Measurements from ENCODE around the gene DOCK11. TPM values are rescaled to one million over a fixed set of nuclear protein-coding genes. Genes with fewer than 3 reads are reported as not detected.
"Not testable (repeated sequence)": the region's sequence is repeated elsewhere in the genome, so short reads cannot be mapped to it uniquely, and the experiment has no call there.

The DOCK11 gene
- total and polyA plus RNA-seq, 3 experiments from 2014 or later, result 37.8 to 50.1 (median 49.4) TPM

GRCh38 chrX:118582926-118583325 lies 87.3 kb downstream of the DOCK11 start:
- POLR2A ChIA-PET; CTCF ChIA-PET; H3K9me3 ChIP-seq (ENCODE audit: low read length); H3K27ac ChIP-seq (ENCODE audit: low read depth, low read length); H3K4me3 ChIP-seq (ENCODE audit: low read length); H3K27me3 ChIP-seq (ENCODE audit: insufficient read depth, low read length, poor library complexity, severe bottlenecking); H3K4me3 Mint-ChIP-seq; DNase-seq; H3K4me1 ChIP-seq (ENCODE audit: insufficient read depth, low read length); H3K9me3 Mint-ChIP-seq; H3K27me3 Mint-ChIP-seq; H3K4me1 Mint-ChIP-seq; H3K27ac Mint-ChIP-seq: not testable (repeated sequence)
- H3K36me3 Mint-ChIP-seq, result peaks cover 12 to 73% (median 13%) of the 10 kb centered on the region in 3 donors
- H3K36me3 ChIP-seq (ENCODE audit: insufficient read depth, low read length), result peaks cover 24% of the 10 kb centered on the region

DNA sequence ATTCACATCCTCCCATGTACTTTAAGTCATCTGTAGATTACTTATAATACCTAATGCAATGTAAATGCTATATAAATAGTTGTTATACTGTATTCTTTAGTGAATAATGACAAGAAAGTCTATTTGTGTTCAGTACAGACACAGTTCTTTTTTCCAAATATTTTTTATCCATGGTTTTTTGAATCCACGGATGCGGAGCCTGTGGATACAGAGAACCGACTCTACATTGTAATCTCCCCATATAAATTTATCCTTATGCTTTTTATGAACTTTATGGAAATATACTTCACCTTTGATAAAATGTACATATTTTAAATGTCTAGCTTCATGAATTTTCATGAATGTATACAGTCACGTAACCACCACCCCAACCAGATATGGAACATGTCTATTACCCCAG lies 88.2 kb downstream of the DOCK11 start:
- Histone ChIP-seq H3K4me1 (ENCODE audit: insufficient read depth, low read length) (no peaks in the 10 kb centered on the region), H3K27me3 (ENCODE audit: insufficient read depth, low read length, poor library complexity, severe bottlenecking) (no peaks in the 10 kb centered on the region), H3K9me3 (ENCODE audit: low read length) (no peaks in the 10 kb centered on the region), H3K36me3 (ENCODE audit: insufficient read depth, low read length) (peaks cover 21% of the 10 kb centered on the region), H3K27ac (ENCODE audit: low read depth, low read length) (no peak overlapping the region), H3K4me3 (ENCODE audit: low read length) (no peak overlapping the region)
- H3K4me3 Mint-ChIP-seq, result no peak overlapping the region
- H3K36me3 Mint-ChIP-seq, result peaks cover 12 to 75% (median 13%) of the 10 kb centered on the region in 3 donors
- H3K27ac Mint-ChIP-seq, result no peak overlapping the region
- H3K4me1 Mint-ChIP-seq, result no peaks in the 10 kb centered on the region
- DNase-seq, result no peak
- H3K27me3 Mint-ChIP-seq, result no peaks in the 10 kb centered on the region
- H3K9me3 Mint-ChIP-seq, result peaks cover 0 to 3% (median 0%) of the 10 kb centered on the region in 5 donors
- ChIA-PET CTCF (no interaction called here), POLR2A (no interaction called here)

DNA sequence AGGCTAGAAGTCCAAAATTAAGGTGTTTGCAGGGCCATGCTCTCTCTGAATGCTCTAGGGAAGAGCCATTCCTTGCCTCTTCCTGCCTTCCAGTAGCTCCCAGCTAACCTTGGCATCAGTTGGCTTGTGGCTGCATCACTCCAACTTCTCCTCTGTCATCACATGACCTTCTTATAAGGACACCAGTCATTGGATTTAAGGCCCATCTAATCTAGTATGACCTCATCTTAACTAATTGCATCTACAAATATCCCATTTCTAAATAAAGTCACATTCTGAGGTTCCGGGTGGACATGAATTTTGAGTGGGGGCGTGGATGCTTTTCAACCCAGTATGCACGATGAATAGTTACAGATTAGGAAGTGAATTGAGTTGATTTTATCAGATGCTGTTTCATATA lies 89.7 kb downstream of the DOCK11 start:
- Mint-ChIP-seq H3K36me3 (peaks cover 11 to 78% (median 12%) of the 10 kb centered on the region in 3 donors), H3K27ac (no peak overlapping the region), H3K27me3 (no peaks in the 10 kb centered on the region), H3K4me1 (no peaks in the 10 kb centered on the region), H3K9me3 (peaks cover 0 to 3% (median 0%) of the 10 kb centered on the region in 5 donors), H3K4me3 (no peak overlapping the region)
- ChIA-PET CTCF (no interaction called here), POLR2A (no interaction called here)
- Histone ChIP-seq H3K9me3 (ENCODE audit: low read length) (no peaks in the 10 kb centered on the region), H3K4me1 (ENCODE audit: insufficient read depth, low read length) (no peaks in the 10 kb centered on the region), H3K27ac (ENCODE audit: low read depth, low read length) (no peak overlapping the region), H3K36me3 (ENCODE audit: insufficient read depth, low read length) (peaks cover 12% of the 10 kb centered on the region), H3K4me3 (ENCODE audit: low read length) (no peak overlapping the region), H3K27me3 (ENCODE audit: insufficient read depth, low read length, poor library complexity, severe bottlenecking) (no peaks in the 10 kb centered on the region)
- DNase-seq, result no peak

GRCh38 chrX:118586206-118586605 lies 90.6 kb downstream of the DOCK11 start:
- H3K27me3 ChIP-seq (ENCODE audit: insufficient read depth, low read length, poor library complexity, severe bottlenecking); H3K4me1 Mint-ChIP-seq; H3K27me3 Mint-ChIP-seq; POLR2A ChIA-PET; H3K4me3 Mint-ChIP-seq; H3K27ac ChIP-seq (ENCODE audit: low read depth, low read length); H3K9me3 ChIP-seq (ENCODE audit: low read length); H3K9me3 Mint-ChIP-seq; H3K4me1 ChIP-seq (ENCODE audit: insufficient read depth, low read length); H3K4me3 ChIP-seq (ENCODE audit: low read length); CTCF ChIA-PET; DNase-seq: not testable (repeated sequence)
- Mint-ChIP-seq H3K27ac (peak overlapping the region in 2 of 8 donors; percentile 41 to 59), H3K36me3 (peaks cover 5 to 79% (median 11%) of the 10 kb centered on the region in 3 donors)
- H3K36me3 ChIP-seq (ENCODE audit: insufficient read depth, low read length), result peaks cover 12% of the 10 kb centered on the region

DNA sequence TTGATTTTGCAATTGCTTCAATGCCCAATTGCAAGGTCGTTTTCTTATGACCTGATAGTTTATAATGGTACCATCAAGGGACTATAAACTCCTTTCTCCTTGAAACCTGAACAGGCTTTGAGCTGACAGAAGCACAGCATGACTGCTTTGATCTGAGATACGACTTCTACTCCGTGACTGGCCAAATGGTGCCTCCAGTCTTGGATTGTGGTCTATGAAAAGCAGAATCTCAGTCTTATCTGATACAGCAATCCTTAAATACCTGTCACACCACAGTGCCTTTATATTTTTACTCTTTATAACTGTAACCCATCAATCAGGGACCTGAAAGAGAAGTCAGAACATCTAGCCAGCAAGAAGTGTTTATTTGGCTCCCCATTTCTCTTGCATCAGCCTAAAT lies 93.1 kb downstream of the DOCK11 start:
- Mint-ChIP-seq H3K27ac (peak overlapping the region in 3 of 8 donors; percentile 8 to 29 (median 26)), H3K4me1 (no peaks in the 10 kb centered on the region), H3K9me3 (no peaks in the 10 kb centered on the region), H3K27me3 (no peaks in the 10 kb centered on the region), H3K4me3 (no peak overlapping the region), H3K36me3 (peaks cover 0 to 80% (median 6%) of the 10 kb centered on the region in 3 donors)
- Histone ChIP-seq H3K4me1 (ENCODE audit: insufficient read depth, low read length) (no peaks in the 10 kb centered on the region), H3K27ac (ENCODE audit: low read depth, low read length) (no peak overlapping the region), H3K36me3 (ENCODE audit: insufficient read depth, low read length) (peaks cover 20% of the 10 kb centered on the region), H3K4me3 (ENCODE audit: low read length) (no peak overlapping the region), H3K27me3 (ENCODE audit: insufficient read depth, low read length, poor library complexity, severe bottlenecking) (no peaks in the 10 kb centered on the region), H3K9me3 (ENCODE audit: low read length) (no peaks in the 10 kb centered on the region)
- POLR2A ChIA-PET, result no interaction called here
- CTCF ChIA-PET, result no interaction called here
- no peak for DNase-seq

DNA sequence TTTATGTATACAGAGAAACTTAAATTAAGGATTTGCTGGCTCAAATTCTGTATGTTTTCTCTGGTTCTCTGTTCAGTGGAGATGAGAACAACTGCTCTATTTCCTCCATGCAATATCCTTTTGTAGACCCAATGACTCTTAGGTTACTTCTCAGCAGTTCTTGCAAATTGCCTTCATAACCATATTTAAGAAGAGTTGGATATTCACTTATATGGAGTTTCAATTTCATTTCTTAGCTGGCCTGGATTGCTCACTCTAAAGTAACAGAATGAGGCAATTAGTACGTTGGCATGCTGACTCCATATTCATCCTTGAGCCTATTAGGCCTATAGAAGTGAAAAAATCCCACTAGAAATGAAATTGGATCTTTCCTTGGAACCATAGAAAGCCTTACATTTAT lies 93.6 kb downstream of the DOCK11 start:
- Histone ChIP-seq H3K9me3 (ENCODE audit: low read length) (no peaks in the 10 kb centered on the region), H3K27ac (ENCODE audit: low read depth, low read length) (no peak overlapping the region), H3K4me1 (ENCODE audit: insufficient read depth, low read length) (no peaks in the 10 kb centered on the region), H3K36me3 (ENCODE audit: insufficient read depth, low read length) (peaks cover 22% of the 10 kb centered on the region), H3K4me3 (ENCODE audit: low read length) (no peak overlapping the region), H3K27me3 (ENCODE audit: insufficient read depth, low read length, poor library complexity, severe bottlenecking) (no peaks in the 10 kb centered on the region)
- no peaks in the 10 kb centered on the region for H3K9me3 Mint-ChIP-seq
- no peak overlapping the region for H3K4me3 Mint-ChIP-seq
- POLR2A ChIA-PET, result no interaction called here
- CTCF ChIA-PET, result interaction anchor here (0.6 kb wide), 1 partner anchor 13 kb away, joined by 4 read pairs; no protein-coding TSS in a partner anchor
- H3K4me1 Mint-ChIP-seq, result no peaks in the 10 kb centered on the region
- DNase-seq, result no peak
- peak overlapping the region in 1 of 8 donors; percentile 32 for H3K27ac Mint-ChIP-seq
- H3K36me3 Mint-ChIP-seq, result peaks cover 0 to 81% (median 6%) of the 10 kb centered on the region in 3 donors
- no peaks in the 10 kb centered on the region for H3K27me3 Mint-ChIP-seq

DNA sequence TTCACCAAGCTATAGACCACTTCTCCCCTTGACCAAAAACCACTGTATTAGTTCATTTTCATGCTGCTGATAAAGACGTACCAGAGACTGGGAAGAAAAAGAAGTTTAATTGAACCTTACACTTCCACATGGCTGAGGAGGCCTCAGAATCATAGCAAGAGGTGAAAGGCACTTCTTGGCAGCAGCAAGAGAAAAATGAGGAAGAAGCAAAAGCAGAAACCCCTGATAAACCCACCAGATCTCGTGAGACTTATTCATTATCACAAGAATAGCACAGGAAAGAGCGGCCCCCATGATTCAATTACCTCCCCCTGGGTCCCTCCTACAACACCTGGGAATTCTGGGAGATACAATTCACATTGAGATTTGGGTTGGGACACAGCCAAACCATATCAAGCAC lies 97.8 kb downstream of the DOCK11 start:
- no peaks in the 10 kb centered on the region for H3K4me1 Mint-ChIP-seq
- peak overlapping the region in 3 of 8 donors; percentile 14 to 44 (median 15) for H3K27ac Mint-ChIP-seq
- Histone ChIP-seq H3K27me3 (ENCODE audit: insufficient read depth, low read length, poor library complexity, severe bottlenecking) (no peaks in the 10 kb centered on the region), H3K36me3 (ENCODE audit: insufficient read depth, low read length) (peaks cover 28% of the 10 kb centered on the region), H3K4me3 (ENCODE audit: low read length) (no peak overlapping the region), H3K9me3 (ENCODE audit: low read length) (no peaks in the 10 kb centered on the region), H3K4me1 (ENCODE audit: insufficient read depth, low read length) (no peaks in the 10 kb centered on the region), H3K27ac (ENCODE audit: low read depth, low read length) (no peak overlapping the region)
- H3K9me3 Mint-ChIP-seq, result peaks cover 0 to 2% (median 0%) of the 10 kb centered on the region in 5 donors
- H3K36me3 Mint-ChIP-seq, result peaks cover 0 to 85% (median 0%) of the 10 kb centered on the region in 3 donors
- no peaks in the 10 kb centered on the region for H3K27me3 Mint-ChIP-seq
- ChIA-PET POLR2A (no interaction called here), CTCF (no interaction called here)
- DNase-seq, result no peak
- H3K4me3 Mint-ChIP-seq, result no peak overlapping the region

DNA sequence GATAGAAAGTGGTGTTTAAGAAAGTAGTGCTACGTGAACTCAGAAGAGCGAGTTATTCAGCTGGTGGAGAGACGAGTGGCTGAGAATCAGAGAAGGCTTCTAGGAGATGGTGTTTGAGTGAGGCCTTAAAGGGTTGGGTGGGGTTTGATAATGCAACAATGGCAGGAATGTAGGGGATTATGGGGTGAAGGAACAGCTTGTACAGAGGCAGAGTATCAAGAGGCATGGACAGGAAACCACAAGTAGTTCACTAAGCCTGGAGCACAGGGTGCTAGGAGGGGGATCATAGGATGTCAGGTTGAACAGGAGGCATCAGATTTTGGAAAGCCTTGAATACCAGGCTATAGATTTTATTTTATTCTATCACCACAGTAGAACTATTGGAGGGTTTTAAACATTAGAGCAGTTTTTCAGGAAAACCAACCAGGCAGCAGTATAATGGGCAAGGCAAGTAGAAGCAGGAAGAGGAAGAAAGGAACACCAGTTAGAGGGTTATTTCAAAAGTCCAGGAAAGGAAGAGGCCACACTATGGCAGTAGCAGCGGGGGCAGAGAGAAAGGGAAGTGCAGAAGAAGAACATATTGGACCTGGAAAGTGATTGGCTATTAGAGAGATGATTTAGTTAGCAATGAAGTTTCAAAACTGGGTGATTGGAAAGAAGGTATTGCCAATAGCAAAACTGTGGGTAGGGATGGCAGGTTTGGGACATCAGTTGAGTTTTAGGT lies 99.2 kb downstream of the DOCK11 start:
- Histone ChIP-seq H3K27ac (ENCODE audit: low read depth, low read length) (no peak overlapping the region), H3K4me3 (ENCODE audit: low read length) (no peak overlapping the region), H3K4me1 (ENCODE audit: insufficient read depth, low read length) (no peaks in the 10 kb centered on the region), H3K9me3 (ENCODE audit: low read length) (no peaks in the 10 kb centered on the region), H3K27me3 (ENCODE audit: insufficient read depth, low read length, poor library complexity, severe bottlenecking) (no peaks in the 10 kb centered on the region), H3K36me3 (ENCODE audit: insufficient read depth, low read length) (peaks cover 27% of the 10 kb centered on the region)
- peaks cover 0 to 2% (median 0%) of the 10 kb centered on the region in 5 donors for H3K9me3 Mint-ChIP-seq
- no peaks in the 10 kb centered on the region for H3K4me1 Mint-ChIP-seq
- POLR2A ChIA-PET, result no interaction called here
- no peak overlapping the region for H3K4me3 Mint-ChIP-seq
- H3K27ac Mint-ChIP-seq, result peak overlapping the region in 7 of 8 donors; percentile 12 to 89 (median 54)
- no peaks in the 10 kb centered on the region for H3K27me3 Mint-ChIP-seq
- no peak for DNase-seq
- CTCF ChIA-PET, result no interaction called here
- H3K36me3 Mint-ChIP-seq, result peaks cover 0 to 84% (median 0%) of the 10 kb centered on the region in 3 donors

Data from CD8-positive, alpha-beta memory T cell (primary cell).